GM12892 (cell line): ENCODE data around the gene PILRA.

Experiments
- POLR2A ChIP-seq: IDR thresholded peaks from 2 replicates; pipeline ENCODE4 v1.6.1; 2011; ENCODE audit warnings: low read depth, low read length, control low read depth
- POLR2AphosphoS5 ChIP-seq: IDR thresholded peaks from 2 replicates; pipeline ENCODE4 v1.6.1; 2011; ENCODE audit warnings: low read depth, low read length, control low read depth

GRCh38 chr7:100415448-100415847 is 42.2 kb downstream of the PILRA start:
- TF ChIP-seq POLR2A (no peak), POLR2AphosphoS5 (no peak)
